ENCODE results near the gene PADI1. TPM values are rescaled to one million over a fixed set of nuclear protein-coding genes. Genes with fewer than 3 reads are reported as not detected.

The PADI1 gene
- not detected for total RNA-seq

GRCh38 chr1:17204546-17205440, at the start of gene PADI1:
PADI1 (plus strand) TSS chr1:17205128; CDS start chr1:17205218, 90 bp downstream.
- no peak for DNase-seq

GRCh38 chr1:17155257-17155920, 49.5 kb upstream of the PADI1 start:
- DNase-seq = no peak

GRCh38 chr1:17156108-17156507, 48.8 kb upstream of the PADI1 start:
- DNase-seq = no peak

- no peak for DNase-seq
Measured at GRCh38 chr1:17158961-17159360, 46.0 kb upstream of the PADI1 start.

GRCh38 chr1:17161137-17161740, 43.7 kb upstream of the PADI1 start:
- no peak for DNase-seq

- DNase-seq = no peak
Measured at GRCh38 chr1:17161926-17162800, 42.8 kb upstream of the PADI1 start.

- DNase-seq = no peak
Measured at GRCh38 chr1:17162941-17163340, 42.0 kb upstream of the PADI1 start.

GRCh38 chr1:17163371-17163770, 41.6 kb upstream of the PADI1 start:
- no peak for DNase-seq

- no peak for DNase-seq
Measured at GRCh38 chr1:17163789-17164666, 40.9 kb upstream of the PADI1 start.

- DNase-seq = no peak
Measured at GRCh38 chr1:17165823-17166222, 39.1 kb upstream of the PADI1 start.

GRCh38 chr1:17167041-17167785, 37.7 kb upstream of the PADI1 start:
- DNase-seq = no peak

GRCh38 chr1:17167786-17168090, 37.2 kb upstream of the PADI1 start:
- no peak for DNase-seq

- DNase-seq = no peak
Measured at GRCh38 chr1:17168091-17168876, 36.6 kb upstream of the PADI1 start.

GRCh38 chr1:17170571-17170970, 34.4 kb upstream of the PADI1 start:
- no peak for DNase-seq

- no peak for DNase-seq
Measured at GRCh38 chr1:17173217-17173616, 31.7 kb upstream of the PADI1 start.

- DNase-seq = no peak
Measured at GRCh38 chr1:17176306-17177061, 28.4 kb upstream of the PADI1 start.

- DNase-seq = no peak
Measured at GRCh38 chr1:17177651-17178050, 27.3 kb upstream of the PADI1 start.

GRCh38 chr1:17181781-17182464, 23.0 kb upstream of the PADI1 start:
- DNase-seq = no peak

All from occipital lobe (tissue), 2 donors.